H9 (cell line): Measurements from ENCODE around the gene PRRG3. TPM values are rescaled to one million over a fixed set of nuclear protein-coding genes. Genes with fewer than 3 reads are reported as not detected.

Experiments
- DNase-seq: peaks from one replicate; pipeline ENCODE4 v3.0.0-alpha.2; 2017
- H2AFZ ChIP-seq: one replicate; pipeline ENCODE4 v1.6.1; 2013; ENCODE audit warnings: mild to moderate bottlenecking, low read length, control low read depth, moderate library complexity
- H2AK5ac ChIP-seq: 2 replicates; pipeline ENCODE4 v1.6.1; 2013; ENCODE audit warnings: low read length, control low read depth, mixed read lengths; ENCODE audit not compliant: insufficient read length
- H2BK120ac ChIP-seq: one replicate; pipeline ENCODE4 v1.6.1; 2013; ENCODE audit warnings: low read depth, mild to moderate bottlenecking, low read length, control low read depth, inconsistent platforms; ENCODE audit not compliant: poor library complexity, severe bottlenecking
- H2BK12ac ChIP-seq: 2 replicates; pipeline ENCODE4 v1.6.1; 2013; ENCODE audit warnings: low read length, control low read depth, mixed read lengths, low read depth; ENCODE audit not compliant: insufficient read length
- H2BK15ac ChIP-seq: 2 replicates; pipeline ENCODE4 v1.6.1; 2013; ENCODE audit warnings: low read depth, low read length, control low read depth
- H2BK20ac ChIP-seq: one replicate; pipeline ENCODE4 v1.6.1; 2013; ENCODE audit warnings: low read depth, mild to moderate bottlenecking, low read length, control low read depth, inconsistent platforms; ENCODE audit not compliant: poor library complexity, severe bottlenecking
- H2BK5ac ChIP-seq: 2 replicates; pipeline ENCODE4 v1.6.1; 2013; ENCODE audit warnings: low read length, control low read depth, mixed read lengths; ENCODE audit not compliant: insufficient read length
- H3K14ac ChIP-seq: 2 replicates; pipeline ENCODE4 v1.6.1; 2013; ENCODE audit warnings: low read length, control low read depth; ENCODE audit not compliant: insufficient read depth
- H3K18ac ChIP-seq: 2 replicates; pipeline ENCODE4 v1.6.1; 2013; ENCODE audit warnings: low read depth, mild to moderate bottlenecking, mixed read lengths, low read length, control low read depth; ENCODE audit not compliant: insufficient read length
- H3K23ac ChIP-seq: 2 replicates; pipeline ENCODE4 v1.6.1; 2013; ENCODE audit warnings: low read length, control low read depth, mixed read lengths, low read depth; ENCODE audit not compliant: insufficient read length
- H3K23me2 ChIP-seq: 2 replicates; pipeline ENCODE4 v1.6.1; 2013; ENCODE audit warnings: low read depth, mild to moderate bottlenecking, mixed read lengths, low read length, control low read depth; ENCODE audit not compliant: insufficient read length, poor library complexity, severe bottlenecking
- H3K27ac ChIP-seq: 2 replicates; pipeline ENCODE4 v1.5.1; 2013; ENCODE audit warnings: low read length, control low read depth, mixed read lengths, low read depth; ENCODE audit not compliant: insufficient read length
- H3K27me3 ChIP-seq: 2 replicates; pipeline ENCODE4 v1.6.1; 2013; ENCODE audit warnings: low read length, control low read depth, inconsistent platforms; ENCODE audit not compliant: insufficient read depth
- H3K4ac ChIP-seq: 2 replicates; pipeline ENCODE4 v1.6.1; 2013; ENCODE audit warnings: low read depth, mild to moderate bottlenecking, control low read depth, inconsistent platforms, low read length, moderate library complexity
- H3K4me1 ChIP-seq: 2 replicates; pipeline ENCODE4 v1.6.1; 2013; ENCODE audit warnings: low read length, control low read depth, inconsistent platforms; ENCODE audit not compliant: insufficient read depth
- H3K4me2 ChIP-seq: 2 replicates; pipeline ENCODE4 v1.6.1; 2013; ENCODE audit warnings: low read length, control low read depth, mixed read lengths; ENCODE audit not compliant: insufficient read length, insufficient read depth
- H3K56ac ChIP-seq: 2 replicates; pipeline ENCODE4 v1.6.1; 2013; ENCODE audit warnings: low read depth, mild to moderate bottlenecking, mixed read lengths, low read length, control low read depth; ENCODE audit not compliant: insufficient read length
- H3K79me1 ChIP-seq: 2 replicates; pipeline ENCODE4 v1.6.1; 2013; ENCODE audit warnings: low read depth, mild to moderate bottlenecking, moderate library complexity, low read length, control low read depth, inconsistent platforms; ENCODE audit not compliant: insufficient read depth, poor library complexity, severe bottlenecking
- H3K79me2 ChIP-seq: 2 replicates; pipeline ENCODE4 v1.6.1; 2013; ENCODE audit warnings: low read length, control low read depth, inconsistent platforms; ENCODE audit not compliant: insufficient read depth
- H3K9ac ChIP-seq: 2 replicates; pipeline ENCODE4 v1.6.1; 2013; ENCODE audit warnings: low read length, control low read depth, mixed read lengths; ENCODE audit not compliant: insufficient read length; ENCODE audit errors: extremely low read depth
- H3K9me3 ChIP-seq: one replicate; pipeline ENCODE4 v1.6.1; 2013; ENCODE audit warnings: low read depth, low read length, inconsistent platforms; ENCODE audit not compliant: control insufficient read depth
- H3T11ph ChIP-seq: one replicate; pipeline ENCODE4 v1.6.1; 2013; ENCODE audit warnings: mild to moderate bottlenecking, low read length, control low read depth, inconsistent platforms
- H4K20me1 ChIP-seq: one replicate; pipeline ENCODE4 v1.6.1; 2013; ENCODE audit not compliant: control insufficient read depth, insufficient read length, insufficient read depth
- H4K5ac ChIP-seq: 2 replicates; pipeline ENCODE4 v1.6.1; 2013; ENCODE audit warnings: low read depth, mild to moderate bottlenecking, mixed read lengths, low read length, control low read depth; ENCODE audit not compliant: insufficient read length
- H4K8ac ChIP-seq: replicated peaks from 2 replicates; pipeline ENCODE4 v1.6.1; 2013; ENCODE audit warnings: low read length, control low read depth, mixed read lengths, low read depth; ENCODE audit not compliant: insufficient read length
- H4K91ac ChIP-seq: 2 replicates; pipeline ENCODE4 v1.6.1; 2013; ENCODE audit warnings: low read depth, mild to moderate bottlenecking, moderate library complexity, mixed read lengths, low read length, control low read depth; ENCODE audit not compliant: insufficient read length
- H3K27ac Mint-ChIP-seq, 3 experiments: 2 replicates in 2 of 3; 3 replicates in 1 of 3; pipeline ENCODE4 v1.8.0; 2020 to 2021; ENCODE audit warnings: mixed read lengths in 3 of 3, mild to moderate bottlenecking in 1 of 3, moderate library complexity in 1 of 3
- H3K27me3 Mint-ChIP-seq: 2 replicates; pipeline ENCODE4 v1.8.0; 2021; ENCODE audit warnings: low read depth, mild to moderate bottlenecking, moderate library complexity, mixed read lengths
- H3K36me3 Mint-ChIP-seq, 3 experiments: 2 replicates in 2 of 3; 3 replicates in 1 of 3; pipeline ENCODE4 v1.8.0; 2020 to 2021; ENCODE audit warnings: low read depth in 3 of 3, mixed read lengths in 3 of 3; ENCODE audit not compliant: insufficient read depth in 1 of 3
- H3K4me1 Mint-ChIP-seq, 2 experiments: 2 replicates each; pipeline ENCODE4 v1.8.0; 2020; ENCODE audit warnings: mixed read lengths in 2 of 2
- H3K4me3 Mint-ChIP-seq, 2 experiments: 2 replicates in 1 of 2; 3 replicates in 1 of 2; pipeline ENCODE4 v1.8.0; 2020 to 2021; ENCODE audit warnings: mild to moderate bottlenecking in 2 of 2, mixed read lengths in 2 of 2, moderate library complexity in 1 of 2
- H3K9me3 Mint-ChIP-seq, 2 experiments: 2 replicates in 1 of 2; 3 replicates in 1 of 2; pipeline ENCODE4 v1.8.0; 2020; ENCODE audit warnings: mild to moderate bottlenecking in 2 of 2, mixed read lengths in 2 of 2, moderate library complexity in 1 of 2
- WGBS: extraction: QIAGEN DNeasy Blood & Tissue Kit; methylation state at CpG from one replicate; pipeline ENCODE4 v1.1.7; 2013; ENCODE audit warnings: missing lambda C conversion rate, low lambda C conversion rate, mixed read lengths; ENCODE audit not compliant: insufficient read length; ENCODE audit errors: extremely low coverage; 5-methylcytosine and 5-hydroxymethylcytosine counted together
- total RNA-seq: library from RNA; stranded (reverse); gene quantifications from 2 replicates; pipeline ENCODE4 v1.2.1, GENCODE V29; 2021
- TF ChIP-seq, protein P1 (sequence below): fragments of 200-600 bp; sonication (generic); conservative IDR thresholded peaks from 3 replicates; pipeline ENCODE4 v1.8.0; 2021; ENCODE audit warnings: antibody characterized with exemption, mild to moderate bottlenecking

The PRRG3 gene
- total RNA-seq, 1 experiment from 2014 or later, result 4.9 TPM

DNA sequence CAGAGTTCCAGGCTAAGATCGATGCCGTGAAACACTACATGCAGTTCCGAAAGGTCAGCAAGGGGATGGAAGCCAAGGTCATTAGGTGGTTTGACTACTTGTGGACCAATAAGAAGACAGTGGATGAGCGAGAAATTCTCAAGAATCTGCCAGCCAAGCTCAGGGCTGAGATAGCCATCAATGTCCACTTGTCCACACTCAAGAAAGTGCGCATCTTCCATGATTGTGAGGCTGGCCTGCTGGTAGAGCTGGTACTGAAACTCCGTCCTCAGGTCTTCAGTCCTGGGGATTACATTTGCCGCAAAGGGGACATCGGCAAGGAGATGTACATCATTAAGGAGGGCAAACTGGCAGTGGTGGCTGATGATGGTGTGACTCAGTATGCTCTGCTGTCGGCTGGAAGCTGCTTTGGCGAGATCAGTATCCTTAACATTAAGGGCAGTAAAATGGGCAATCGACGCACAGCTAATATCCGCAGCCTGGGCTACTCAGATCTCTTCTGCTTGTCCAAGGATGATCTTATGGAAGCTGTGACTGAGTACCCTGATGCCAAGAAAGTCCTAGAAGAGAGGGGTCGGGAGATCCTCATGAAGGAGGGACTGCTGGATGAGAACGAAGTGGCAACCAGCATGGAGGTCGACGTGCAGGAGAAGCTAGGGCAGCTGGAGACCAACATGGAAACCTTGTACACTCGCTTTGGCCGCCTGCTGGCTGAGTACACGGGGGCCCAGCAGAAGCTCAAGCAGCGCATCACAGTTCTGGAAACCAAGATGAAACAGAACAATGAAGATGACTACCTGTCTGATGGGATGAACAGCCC is 48.6 kb downstream of the PRRG3 start:
- peaks cover 3 to 4% of the 10 kb centered on the region in 2 experiments for H3K4me1 Mint-ChIP-seq
- no peak overlapping the region for H2BK12ac ChIP-seq
- H3K56ac ChIP-seq, result no peak overlapping the region
- H3K4me3 Mint-ChIP-seq, result no peak overlapping the region
- H3K23ac ChIP-seq, result no peak overlapping the region
- H3K79me1 ChIP-seq, result no peaks in the 10 kb centered on the region
- no peak overlapping the region for H3K14ac ChIP-seq
- no peak overlapping the region for H2BK5ac ChIP-seq
- peaks cover 76 to 79% of the 10 kb centered on the region in 2 experiments for H3K9me3 Mint-ChIP-seq
- no peak overlapping the region for H3K9ac ChIP-seq
- no peaks in the 10 kb centered on the region for H3K23me2 ChIP-seq
- WGBS, result no CpG with 5 or more reads among the region's 21 CpGs
- no peaks in the 10 kb centered on the region; the same call in 1 of the 2 replicates for H3K27me3 ChIP-seq
- H4K8ac ChIP-seq, result no peak overlapping the region
- no peak overlapping the region for H3K18ac ChIP-seq
- no peaks in the 10 kb centered on the region for H3K79me2 ChIP-seq
- H4K91ac ChIP-seq, result no peak overlapping the region
- H3K36me3 Mint-ChIP-seq, result peaks cover 3 to 7% (median 6%) of the 10 kb centered on the region in 3 experiments; a peak in 3 of 7 replicates
- no peaks in the 10 kb centered on the region; the same call in 1 of the 2 replicates for H3K27me3 Mint-ChIP-seq
- no peak overlapping the region for H2AK5ac ChIP-seq
- H3T11ph ChIP-seq, result no peak overlapping the region
- H2AFZ ChIP-seq, result no peak overlapping the region
- H3K4me2 ChIP-seq, result no peak overlapping the region
- TF ChIP-seq, protein P1, sequence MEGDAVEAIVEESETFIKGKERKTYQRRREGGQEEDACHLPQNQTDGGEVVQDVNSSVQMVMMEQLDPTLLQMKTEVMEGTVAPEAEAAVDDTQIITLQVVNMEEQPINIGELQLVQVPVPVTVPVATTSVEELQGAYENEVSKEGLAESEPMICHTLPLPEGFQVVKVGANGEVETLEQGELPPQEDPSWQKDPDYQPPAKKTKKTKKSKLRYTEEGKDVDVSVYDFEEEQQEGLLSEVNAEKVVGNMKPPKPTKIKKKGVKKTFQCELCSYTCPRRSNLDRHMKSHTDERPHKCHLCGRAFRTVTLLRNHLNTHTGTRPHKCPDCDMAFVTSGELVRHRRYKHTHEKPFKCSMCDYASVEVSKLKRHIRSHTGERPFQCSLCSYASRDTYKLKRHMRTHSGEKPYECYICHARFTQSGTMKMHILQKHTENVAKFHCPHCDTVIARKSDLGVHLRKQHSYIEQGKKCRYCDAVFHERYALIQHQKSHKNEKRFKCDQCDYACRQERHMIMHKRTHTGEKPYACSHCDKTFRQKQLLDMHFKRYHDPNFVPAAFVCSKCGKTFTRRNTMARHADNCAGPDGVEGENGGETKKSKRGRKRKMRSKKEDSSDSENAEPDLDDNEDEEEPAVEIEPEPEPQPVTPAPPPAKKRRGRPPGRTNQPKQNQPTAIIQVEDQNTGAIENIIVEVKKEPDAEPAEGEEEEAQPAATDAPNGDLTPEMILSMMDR, result no peak
- H3K27ac Mint-ChIP-seq, result no peak overlapping the region
- DNase-seq, result no peak
- no peak overlapping the region for H2BK120ac ChIP-seq
- H3K4ac ChIP-seq, result no peak overlapping the region
- H2BK15ac ChIP-seq, result no peak overlapping the region
- H4K5ac ChIP-seq, result no peak overlapping the region
- H2BK20ac ChIP-seq, result no peak overlapping the region
- H3K9me3 ChIP-seq, result peaks cover 76% of the 10 kb centered on the region
- H3K27ac ChIP-seq, result no peak overlapping the region
- no peaks in the 10 kb centered on the region for H3K4me1 ChIP-seq
- no peaks in the 10 kb centered on the region for H4K20me1 ChIP-seq
